ENCODE data around the gene GPD2.
"Not testable (repeated sequence)": the region's sequence is repeated elsewhere in the genome, so short reads cannot be mapped to it uniquely, and the experiment has no call there.

GPD2 gene

DNA sequence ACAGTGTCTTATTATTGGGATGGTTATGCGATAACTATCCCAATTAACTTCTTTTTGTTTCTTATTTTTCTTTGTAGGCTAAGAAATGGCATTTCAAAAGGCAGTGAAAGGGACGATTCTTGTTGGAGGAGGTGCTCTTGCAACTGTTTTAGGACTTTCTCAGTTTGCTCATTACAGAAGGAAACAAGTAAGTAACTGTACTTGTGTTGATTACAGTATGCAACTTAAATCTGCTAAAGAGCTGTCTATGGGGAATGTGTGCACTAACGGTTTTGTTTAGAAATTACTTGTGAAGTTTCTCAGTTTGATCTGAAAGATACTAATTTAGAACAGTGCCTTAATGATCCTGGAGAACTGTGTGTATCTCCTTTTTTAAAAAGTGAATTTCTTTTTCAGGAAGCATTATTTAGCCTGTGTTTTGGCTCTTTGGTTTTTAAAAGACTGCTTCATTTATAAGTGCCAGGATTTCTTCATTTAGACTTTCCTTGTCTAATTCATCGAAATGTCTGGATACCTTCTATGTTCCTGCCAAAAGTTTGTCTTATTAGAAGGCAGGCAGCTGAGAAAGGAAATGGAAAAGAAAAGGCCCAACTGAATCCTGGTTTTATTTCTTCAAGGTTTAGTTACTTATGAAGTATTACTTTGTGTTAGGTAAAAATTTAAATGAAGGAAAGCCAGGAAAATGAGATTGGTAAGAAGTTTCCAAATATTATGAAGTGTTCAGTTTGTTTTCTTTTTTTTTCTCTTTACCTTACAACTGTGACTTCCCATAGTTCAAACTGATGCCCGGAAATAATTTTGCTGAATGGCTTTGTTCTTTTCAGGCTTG is 40.1 kb downstream of the GPD2 start:
- no peak for DNase-seq

DNA sequence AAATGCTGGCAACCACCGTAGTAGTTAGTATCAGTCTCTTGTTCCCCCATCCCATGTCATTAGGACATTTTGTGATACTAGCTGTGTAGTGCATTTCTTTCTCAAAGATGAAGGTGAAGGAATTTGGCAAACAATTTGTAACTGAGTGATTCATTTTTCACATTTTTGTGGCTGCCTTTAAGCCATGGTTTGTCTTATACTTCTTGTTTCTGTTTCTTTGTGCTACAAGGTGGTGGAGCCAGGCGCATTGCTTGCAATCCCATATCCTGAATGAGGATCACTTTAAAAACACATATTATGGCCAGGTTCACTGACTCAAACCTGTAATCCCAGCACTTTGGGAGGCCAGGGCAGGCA is 40.6 kb downstream of the GPD2 start:
- no peak for DNase-seq

DNA sequence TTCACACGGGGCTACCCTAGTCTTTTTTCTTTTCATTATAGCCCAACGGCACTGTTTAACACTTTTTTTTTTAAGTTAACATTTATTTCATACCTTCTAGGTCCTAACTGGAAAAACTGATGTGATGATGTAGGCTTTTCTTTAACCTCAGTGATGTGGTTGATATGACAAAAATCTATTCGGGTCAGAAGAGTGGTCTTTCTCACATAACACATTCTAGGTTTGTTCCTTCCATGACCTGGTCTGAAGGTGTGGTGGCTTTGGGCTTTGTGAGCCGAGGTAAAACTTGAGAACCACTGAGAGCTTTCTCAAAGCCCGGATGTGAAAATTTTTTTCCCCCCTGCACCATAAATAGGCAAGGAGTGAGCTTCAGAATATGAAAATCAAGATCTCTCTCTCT is 44.2 kb downstream of the GPD2 start:
- DNase-seq = no peak

DNA sequence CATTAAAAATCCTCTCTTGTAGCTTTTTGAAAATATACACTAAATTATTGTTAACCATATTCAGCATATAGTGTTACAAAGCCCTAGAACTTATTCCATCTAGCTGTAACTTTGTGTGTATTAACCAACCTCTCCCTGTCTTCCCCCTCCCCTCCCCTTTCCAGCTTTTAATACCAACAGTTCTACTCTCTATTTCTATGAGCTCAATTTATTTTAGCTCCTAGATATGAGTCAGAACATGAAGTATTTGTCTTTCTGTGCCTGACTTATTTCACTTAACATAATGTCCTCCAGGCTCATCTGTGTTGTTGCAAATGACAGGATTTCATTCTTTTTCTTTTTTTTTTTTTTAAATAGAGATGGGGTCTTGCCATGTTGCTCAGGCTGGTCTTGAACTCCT is 45.1 kb downstream of the GPD2 start:
- DNase-seq = no peak

DNA sequence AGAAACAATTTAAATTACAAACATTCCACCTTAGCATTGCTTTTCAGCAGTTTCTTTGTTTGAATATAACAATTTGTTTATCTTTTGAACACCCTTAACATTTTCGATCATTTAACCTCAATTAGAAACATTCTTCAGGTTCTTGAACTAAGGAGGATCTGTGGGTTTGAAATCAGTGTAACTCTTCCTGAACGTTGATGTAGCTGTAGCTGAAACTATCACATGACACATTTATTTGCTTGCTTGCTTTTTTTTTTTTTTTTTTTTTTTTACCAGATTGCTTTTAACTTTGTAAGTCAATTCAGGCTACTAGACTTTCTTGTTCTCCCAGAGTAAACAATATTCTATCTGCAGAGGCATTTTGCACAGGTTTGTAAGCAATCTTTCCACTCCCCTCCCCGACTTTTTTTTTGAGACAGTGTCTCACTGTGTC is 47.6 kb downstream of the GPD2 start:
- DNase-seq = no peak

DNA sequence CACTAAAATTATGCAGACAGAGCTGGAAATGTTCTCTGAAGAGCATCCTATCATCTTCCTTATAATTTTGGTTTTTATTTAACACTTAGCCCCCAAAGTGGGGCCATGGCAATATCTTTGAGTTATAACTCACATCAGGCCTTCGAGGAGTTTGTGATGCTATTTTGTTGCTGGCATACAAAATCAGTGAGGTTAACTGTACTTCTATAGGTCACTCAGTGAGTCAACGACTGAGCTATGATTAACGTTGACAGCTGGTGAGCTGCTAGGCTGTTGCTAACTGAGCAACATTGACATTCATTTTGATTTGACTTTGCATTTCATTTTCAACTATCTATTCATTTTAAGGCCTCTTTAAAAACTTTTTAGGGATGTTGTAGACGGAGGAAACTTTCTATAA is 50.0 kb downstream of the GPD2 start:
- no peak for DNase-seq

DNA sequence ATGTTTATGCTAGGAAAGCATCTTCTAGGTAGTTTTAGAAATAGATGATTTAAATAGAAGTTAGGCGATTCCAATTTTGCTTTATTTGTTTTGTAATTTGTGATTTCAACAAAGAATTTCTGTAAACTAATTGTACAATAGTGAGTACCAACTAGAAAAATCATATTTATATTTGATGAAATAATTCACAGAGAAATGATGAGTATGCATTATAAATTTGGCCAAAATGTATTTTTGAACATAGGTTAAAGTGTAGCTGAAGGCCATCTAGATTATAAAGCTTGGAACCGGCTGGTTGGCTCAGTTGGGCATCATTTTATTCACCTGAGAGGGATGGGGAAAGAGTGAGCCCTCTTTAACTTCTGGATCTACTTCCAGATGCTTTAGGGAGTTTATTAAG is 50.4 kb downstream of the GPD2 start:
- DNase-seq = no peak

DNA sequence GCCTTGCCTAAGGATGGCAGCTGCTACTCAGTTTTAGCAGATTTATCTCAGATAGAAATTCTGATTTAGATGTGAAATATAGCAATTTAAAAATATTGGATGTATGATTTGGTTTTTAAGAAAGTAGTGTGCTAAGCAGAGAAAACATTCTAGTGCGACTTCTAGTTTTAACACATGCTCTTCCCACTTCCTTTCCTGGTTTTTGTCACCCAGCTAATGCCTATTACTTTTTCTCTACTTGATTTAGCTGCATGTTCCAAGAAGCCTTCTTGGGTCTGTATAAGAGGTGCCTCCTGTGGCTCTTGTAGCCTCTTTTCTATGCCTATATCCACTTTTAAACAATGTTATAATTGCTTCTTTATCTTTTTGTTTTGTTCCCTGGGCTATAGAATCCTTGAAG is 53.0 kb downstream of the GPD2 start:
- no peak for DNase-seq

DNA sequence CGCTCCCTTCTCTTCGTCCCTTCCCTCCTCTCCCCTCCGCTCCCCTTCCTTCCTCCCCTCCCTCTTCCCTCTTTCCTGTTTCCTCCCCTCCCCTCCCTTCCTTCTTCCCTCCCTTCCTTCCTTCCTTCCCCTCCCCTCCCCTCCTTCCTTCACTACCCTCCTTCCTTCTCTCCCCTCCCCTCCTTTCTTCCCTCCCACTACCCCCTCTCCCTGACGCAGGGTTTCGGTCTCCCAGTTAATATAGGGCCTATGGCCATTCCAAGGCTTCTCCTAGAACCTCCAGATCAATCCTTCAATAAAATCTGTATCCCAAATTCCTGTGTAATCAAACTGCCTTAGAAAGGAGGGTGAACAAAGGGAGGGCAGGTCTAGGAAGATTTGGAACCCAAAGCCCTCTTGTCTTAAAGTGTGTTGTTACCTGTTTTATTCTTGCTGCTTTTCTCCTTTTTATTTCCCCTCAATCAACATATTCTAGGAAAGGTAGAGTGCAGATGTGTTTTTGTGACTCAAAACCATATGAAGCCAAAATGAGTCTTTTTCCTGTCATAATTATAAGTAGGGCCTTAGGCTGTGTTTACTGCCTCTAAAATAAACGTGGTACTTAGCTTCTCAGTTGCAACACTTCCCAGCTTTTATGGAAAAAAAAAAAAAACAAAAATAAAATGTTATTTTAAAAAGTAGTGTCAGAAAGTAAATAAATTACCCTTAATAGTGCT is 53.7 kb downstream of the GPD2 start:
- DNase-seq = no peak

DNA sequence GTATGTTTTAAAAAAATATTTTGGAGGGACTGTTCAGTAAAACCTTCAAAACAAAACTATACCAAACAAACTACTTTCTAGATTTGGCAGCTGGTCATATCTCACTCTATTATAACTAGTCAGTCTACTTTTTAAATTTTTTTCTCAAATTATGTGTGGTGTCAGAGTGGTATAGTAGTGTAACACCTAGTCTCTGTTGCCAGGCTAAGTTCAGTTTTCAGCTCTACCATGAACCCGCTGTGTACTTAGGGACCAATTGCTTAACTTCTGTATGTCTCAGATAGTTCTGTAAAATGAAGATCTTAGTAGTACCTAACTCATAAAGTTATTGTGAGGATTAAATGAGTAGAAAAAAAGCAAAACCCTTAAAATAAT is 54.3 kb downstream of the GPD2 start:
- DNase-seq = no peak

DNA sequence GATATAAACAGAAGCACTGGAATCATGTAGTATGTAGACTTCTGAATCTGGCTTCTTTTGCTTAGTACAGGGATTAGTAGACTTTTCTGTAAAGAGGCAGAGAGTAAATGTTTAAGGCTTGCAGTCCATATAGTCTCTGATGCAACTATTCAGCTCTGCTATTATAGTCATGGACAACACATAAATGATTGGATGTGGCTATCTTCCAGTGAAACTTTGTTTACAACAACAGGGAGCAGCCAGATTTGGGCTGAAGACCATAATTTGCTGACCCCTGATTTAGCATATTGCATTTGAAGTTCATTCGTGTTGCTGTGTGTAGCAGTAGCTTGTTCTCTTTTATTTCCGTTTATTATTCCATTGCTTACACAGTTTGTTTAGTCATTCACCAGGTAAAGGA is 55.0 kb downstream of the GPD2 start:
- no peak for DNase-seq

DNA sequence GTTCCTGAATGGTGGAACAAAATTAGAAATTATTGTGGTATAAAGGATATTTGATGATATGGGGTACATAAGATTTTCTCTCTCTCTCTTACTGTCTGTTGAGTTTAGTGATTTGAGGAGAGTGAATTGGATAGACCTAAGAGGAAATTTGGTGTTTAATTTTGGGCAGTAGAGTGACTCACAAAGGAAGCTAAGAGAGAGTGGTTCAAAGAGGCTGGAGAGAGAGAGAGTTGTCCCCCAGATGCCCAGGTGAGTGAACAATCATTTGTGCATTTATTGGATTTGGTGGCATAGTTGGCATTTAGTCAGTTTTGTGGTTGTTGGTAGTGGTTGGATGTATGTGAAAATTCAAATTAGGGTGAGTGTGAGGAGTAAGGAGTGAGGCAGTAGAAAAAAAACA is 56.8 kb downstream of the GPD2 start:
- no peak for DNase-seq

DNA sequence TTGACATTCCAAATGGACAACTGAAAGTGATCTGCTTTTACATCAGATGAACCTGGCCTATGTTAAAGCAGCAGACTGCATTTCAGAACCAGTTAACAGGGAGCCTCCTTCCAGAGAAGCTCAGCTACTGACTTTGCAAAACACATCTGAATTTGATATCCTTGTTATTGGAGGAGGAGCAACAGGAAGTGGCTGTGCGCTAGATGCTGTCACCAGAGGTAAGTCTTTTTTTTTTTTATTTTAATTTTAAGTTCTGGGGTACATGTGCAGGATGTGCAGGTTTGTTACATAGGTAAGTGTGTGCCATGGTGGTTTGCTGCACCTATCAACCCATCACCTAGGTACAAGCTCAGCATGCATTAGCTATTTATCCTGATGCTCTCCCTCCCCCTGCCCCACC is 59.8 kb downstream of the GPD2 start:
- DNase-seq = not testable (repeated sequence)

DNA sequence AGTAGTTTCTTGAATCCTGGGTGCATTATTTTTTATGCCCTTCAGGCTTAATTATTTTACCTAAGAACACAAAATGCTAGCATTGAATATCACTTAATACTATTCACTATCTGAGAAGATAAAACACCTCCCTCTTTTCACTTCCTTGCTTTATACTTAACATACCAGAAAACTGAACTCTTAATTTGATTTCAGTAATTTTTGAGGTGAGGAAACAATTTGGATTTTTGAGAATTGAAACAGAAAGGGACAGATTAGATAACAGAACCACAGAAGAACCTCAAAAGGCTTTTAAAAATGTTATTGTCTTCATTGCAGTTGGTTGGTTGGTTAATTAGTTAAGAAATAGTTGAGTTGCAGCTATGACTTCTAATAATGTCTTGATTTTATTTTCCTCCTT is 69.5 kb downstream of the GPD2 start:
- no peak for DNase-seq

DNA sequence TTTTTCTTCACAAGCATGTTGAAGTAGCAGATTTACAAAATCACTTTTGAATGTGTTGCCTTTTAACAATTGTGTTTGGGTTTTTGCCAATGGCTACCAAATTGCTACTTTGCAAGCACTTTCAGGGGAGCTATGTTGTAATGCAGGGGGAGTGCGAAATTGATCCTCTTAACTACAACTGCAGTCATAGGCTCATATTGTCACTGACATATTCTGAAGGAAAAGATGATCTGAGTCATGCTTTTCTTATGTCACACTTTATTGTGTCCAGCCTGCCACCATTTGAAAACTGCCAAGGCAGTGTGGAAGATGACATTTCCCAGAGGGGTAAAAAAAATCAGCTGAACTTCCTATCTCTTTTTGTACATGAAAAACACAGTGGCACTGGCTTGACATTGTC is 74.9 kb downstream of the GPD2 start:
- DNase-seq = no peak

DNA sequence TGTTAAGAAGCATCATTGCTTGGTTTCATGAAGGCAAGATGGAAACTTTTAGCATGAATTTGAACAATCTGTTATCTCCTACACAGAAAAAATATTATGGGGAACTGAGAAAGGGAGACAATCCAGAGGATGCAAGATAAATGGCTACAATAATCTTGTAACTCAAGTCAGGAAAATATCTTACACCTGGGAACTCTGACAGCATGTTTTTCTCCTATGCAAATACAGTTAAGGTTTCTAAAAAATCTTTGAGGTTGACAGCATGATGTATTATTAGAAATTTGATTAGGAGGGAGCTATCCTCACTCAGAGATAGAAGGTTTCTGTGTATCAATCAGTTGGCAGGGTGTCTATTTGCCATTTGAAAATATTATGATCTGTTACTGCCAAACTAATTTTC is 75.6 kb downstream of the GPD2 start:
- DNase-seq = no peak

DNA sequence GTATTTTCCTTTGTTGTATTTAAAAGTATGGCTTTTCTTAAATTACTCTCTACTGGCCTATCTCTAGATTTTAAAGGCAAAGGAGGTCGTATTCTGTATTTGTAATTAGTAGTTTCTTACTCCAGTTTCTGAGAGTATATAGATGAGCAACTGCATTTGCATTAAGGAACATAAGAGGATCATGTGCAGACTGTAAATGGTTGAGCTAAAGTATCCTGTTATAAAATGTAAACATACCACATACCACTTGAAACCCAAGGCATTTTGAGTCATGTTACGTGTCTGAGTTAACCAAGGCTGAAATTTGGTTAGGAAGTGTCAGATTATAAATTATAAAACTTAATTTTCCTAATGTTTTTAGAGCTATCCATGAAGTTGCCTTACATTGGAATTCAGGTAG is 76.3 kb downstream of the GPD2 start:
- DNase-seq = no peak

DNA sequence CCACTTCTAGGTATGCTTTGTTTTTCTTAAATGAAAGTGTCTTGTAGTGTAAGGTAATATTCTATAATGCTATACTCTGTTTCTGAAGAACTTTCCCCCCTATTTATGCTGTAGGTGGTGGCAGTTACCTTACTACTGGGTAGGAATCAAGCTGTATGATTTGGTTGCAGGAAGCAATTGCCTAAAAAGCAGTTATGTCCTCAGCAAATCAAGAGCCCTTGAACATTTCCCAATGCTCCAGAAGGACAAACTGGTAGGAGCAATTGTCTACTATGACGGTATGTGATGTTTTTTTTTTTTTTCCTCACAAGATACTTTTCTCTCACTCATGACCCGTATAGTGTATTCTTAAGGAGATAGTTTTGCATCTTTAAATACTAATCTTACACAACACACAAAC is 77.0 kb downstream of the GPD2 start:
- no peak for DNase-seq

DNA sequence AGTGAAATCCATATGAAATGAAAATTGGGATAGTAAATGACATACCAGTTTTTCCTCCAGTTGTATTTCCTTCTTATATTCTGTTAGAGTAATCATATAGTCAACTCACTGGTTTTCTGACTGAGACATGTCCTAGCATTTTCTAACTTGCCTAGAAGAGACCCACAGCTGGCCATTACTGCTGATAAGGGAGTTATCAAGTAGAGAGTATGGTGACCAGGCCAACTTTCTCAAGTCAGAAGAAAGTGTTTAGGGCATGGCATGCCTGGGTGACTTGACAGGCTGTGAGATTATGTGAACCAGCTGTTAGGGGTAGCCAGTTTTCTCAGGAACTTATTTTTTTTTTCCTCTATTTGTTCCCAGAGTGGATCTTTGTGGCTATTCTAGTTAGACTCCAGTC is 81.2 kb downstream of the GPD2 start:
- no peak for DNase-seq

DNA sequence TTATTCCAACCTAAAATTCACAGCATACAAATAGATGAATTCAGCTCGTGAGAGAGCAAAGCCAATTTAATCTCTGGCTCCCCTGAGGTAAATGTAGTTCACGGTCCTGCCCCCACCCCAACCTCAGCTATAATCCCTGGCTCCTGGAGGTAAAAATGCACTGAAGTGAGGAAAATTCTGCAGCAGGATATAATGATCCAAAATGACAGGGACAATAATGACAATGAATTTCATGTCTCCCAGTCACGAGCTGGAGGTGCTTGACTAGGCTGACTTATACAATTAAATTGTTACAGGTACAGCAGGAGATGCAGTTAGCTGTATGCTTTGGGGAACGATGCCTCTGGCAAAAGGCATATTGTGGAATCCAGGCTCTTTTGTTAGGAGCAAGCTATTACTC is 82.0 kb downstream of the GPD2 start:
- no peak for DNase-seq

DNA sequence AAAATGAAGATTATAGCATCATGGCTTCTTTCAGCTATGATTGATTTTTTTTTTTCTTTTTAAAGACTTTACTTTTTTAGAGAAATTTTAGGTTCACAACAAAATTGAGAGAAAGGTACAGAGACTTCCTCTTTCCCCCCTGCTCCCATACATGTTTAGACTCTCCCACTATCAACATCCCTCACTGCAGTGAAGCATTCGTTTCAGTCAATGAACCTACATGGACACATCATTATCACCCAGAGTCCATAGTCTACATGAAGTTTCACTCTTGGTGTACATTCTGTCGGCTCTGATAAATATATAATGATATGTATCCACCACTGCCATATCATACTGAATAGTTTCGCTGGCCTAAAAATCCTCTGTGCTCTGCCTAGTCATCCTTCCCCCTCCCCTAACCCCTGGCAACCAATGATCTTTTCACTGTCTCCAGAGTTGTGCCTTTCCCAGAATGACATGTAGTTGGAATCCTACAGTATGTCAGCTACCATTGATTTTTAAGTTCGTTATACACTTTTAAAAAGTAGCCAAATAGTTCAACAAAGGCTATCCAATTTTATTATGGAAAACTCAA is 86.8 kb downstream of the GPD2 start:
- no peak for DNase-seq

DNA sequence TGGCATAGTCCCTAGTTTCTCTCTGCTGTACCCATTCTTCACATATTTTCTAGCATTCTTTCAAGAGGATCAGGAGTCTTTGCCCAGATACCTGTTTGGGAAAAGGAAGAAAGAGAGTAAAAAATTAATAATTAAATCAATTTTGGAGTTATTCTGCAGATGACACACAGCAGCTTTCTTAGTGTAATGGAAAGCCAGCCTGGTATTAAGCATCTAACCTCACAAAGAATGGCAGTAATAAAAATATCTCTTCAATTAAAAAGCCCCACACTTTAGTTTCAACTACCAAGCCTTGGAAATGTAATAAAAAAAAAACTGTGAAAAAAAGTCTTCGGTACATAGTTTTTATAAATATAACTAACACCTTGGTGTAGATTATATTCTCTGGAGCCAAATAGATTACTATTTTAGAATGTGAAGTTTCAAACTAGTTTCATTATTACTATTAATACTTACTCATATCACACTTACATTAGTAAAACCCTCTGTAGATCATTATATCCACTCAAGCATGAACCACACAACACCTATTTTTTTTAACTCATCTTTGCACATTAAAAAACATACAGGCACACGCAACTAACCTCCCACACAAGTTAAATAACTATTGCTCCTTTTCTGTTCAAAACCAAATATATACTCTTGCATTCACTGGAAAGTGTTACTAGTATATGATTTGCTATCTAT is 90.9 kb downstream of the GPD2 start:
- DNase-seq = no peak

DNA sequence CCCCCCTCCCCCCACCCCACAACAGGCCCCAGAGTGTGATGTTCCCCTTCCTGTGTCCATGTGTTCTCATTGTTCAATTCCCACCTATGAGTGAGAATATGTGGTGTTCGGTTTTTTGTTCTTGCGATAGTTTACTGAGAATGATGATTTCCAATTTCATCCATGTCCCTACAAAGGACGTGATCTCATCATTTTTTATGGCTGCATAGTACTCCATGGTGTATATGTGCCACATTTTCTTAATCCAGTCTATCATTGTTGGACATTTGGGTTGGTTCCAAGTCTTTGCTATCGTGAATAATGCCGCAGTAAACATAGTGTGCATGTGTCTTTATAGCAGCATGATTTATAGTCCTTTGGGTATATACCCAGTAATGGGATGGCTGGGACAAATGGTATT is 92.4 kb downstream of the GPD2 start:
- DNase-seq = not testable (repeated sequence)

DNA sequence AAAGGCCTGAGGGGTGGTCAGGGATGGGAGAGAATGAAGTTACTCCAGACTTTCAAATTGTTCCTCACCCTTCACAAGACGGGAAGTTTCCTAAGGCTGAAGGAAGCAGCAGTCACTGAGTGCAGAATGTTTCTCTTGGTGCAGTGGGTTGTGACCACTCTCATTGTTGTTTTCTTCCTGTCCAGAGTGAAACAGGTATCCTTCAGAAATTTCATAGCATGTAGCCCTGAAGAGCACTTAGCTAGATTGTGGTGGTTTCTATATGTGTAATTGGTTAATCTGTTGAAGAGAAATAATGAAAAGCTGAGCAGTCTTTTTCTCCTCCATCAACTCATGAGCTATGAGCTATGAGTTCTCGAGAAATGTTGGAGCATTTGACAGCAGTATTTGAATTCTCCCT is 96.8 kb downstream of the GPD2 start:
- DNase-seq = no peak

All from SIG-M5 (cell line).